Hepatocyte (in vitro differentiated cells): ENCODE data around the gene DAB2IP. TPM values are rescaled to one million over a fixed set of nuclear protein-coding genes. Genes with fewer than 3 reads are reported as not detected.
A peak's percentile ranks its signal among the peaks of the same experiment; 100 is the strongest.

Experiments
- DNase-seq: peaks from one replicate; pipeline ENCODE4 v3.0.0-alpha.2; 2016; ENCODE audit warnings: low spot score
- H2AFZ ChIP-seq: fragments of 200-600 bp; sonication (generic); 2 replicates; pipeline ENCODE4 v1.6.0; 2016; ENCODE audit warnings: antibody characterized with exemption, mild to moderate bottlenecking
- H3K27ac ChIP-seq: fragments of 200-600 bp; sonication (generic); 2 replicates; pipeline ENCODE4 v1.5.1; 2016; ENCODE audit warnings: mild to moderate bottlenecking
- H3K27me3 ChIP-seq: fragments of 200-600 bp; sonication (generic); 2 replicates; pipeline ENCODE4 v1.6.1; 2016
- H3K36me3 ChIP-seq: fragments of 200-600 bp; sonication (generic); replicated peaks from 2 replicates; pipeline ENCODE4 v1.5.1; 2016; ENCODE audit warnings: low read depth; ENCODE audit not compliant: insufficient read depth
- H3K4me1 ChIP-seq: fragments of 200-600 bp; sonication (generic); 2 replicates; pipeline ENCODE4 v1.5.1; 2016; ENCODE audit warnings: mild to moderate bottlenecking, moderate library complexity; ENCODE audit not compliant: insufficient read depth
- H3K4me2 ChIP-seq: fragments of 200-600 bp; sonication (generic); 2 replicates; pipeline ENCODE4 v1.6.0; 2016
- H3K4me3 ChIP-seq: fragments of 200-600 bp; sonication (generic); 2 replicates; pipeline ENCODE4 v1.5.1; 2016; ENCODE audit warnings: mild to moderate bottlenecking
- H3K79me2 ChIP-seq: fragments of 200-600 bp; sonication (generic); 2 replicates; pipeline ENCODE4 v1.6.0; 2017; ENCODE audit warnings: mild to moderate bottlenecking
- H3K9me2 ChIP-seq: fragments of 200-600 bp; sonication (generic); replicated peaks from 2 replicates; pipeline ENCODE4 v1.6.0; 2017; ENCODE audit warnings: mild to moderate bottlenecking; ENCODE audit not compliant: insufficient read depth
- H3K9me3 ChIP-seq: fragments of 200-600 bp; sonication (generic); 2 replicates; pipeline ENCODE4 v1.5.1; 2016; ENCODE audit warnings: low read depth, mild to moderate bottlenecking
- H4K20me1 ChIP-seq: fragments of 200-600 bp; sonication (generic); 2 replicates; pipeline ENCODE4 v1.6.0; 2016; ENCODE audit warnings: mild to moderate bottlenecking; ENCODE audit not compliant: insufficient read depth, poor library complexity, severe bottlenecking
- EZH2 ChIP-seq: fragments of 200-600 bp; sonication (generic); IDR thresholded peaks from 2 replicates; pipeline ENCODE4 v1.6.1; 2016; ENCODE audit warnings: antibody characterized with exemption, mild to moderate bottlenecking, borderline replicate concordance
- EZH2phosphoT487 ChIP-seq: fragments of 200-600 bp; sonication (generic); IDR thresholded peaks from one replicate; pipeline ENCODE4 v1.6.1; 2018; ENCODE audit warnings: antibody characterized with exemption, mild to moderate bottlenecking, low read depth, moderate library complexity; ENCODE audit not compliant: unreplicated experiment, severe bottlenecking
- WGBS: methylation state at CpG from one replicate; pipeline ENCODE4 v1.1.6; 2016; ENCODE audit warnings: low lambda C conversion rate; ENCODE audit errors: missing lambda C conversion rate; 5-methylcytosine and 5-hydroxymethylcytosine counted together
- polyA plus RNA-seq: library from polyadenylated mRNA; unstranded; fragments of >200 nt; fragmentation: Nextera tagmentation; extraction: Ambion mirVana; gene quantifications from 2 replicates; pipeline ENCODE4 v1.2.1, GENCODE V29; 2016
- total RNA-seq: library from RNA; depleted of rRNA; stranded (reverse); fragments of >200 nt; gene quantifications from 2 replicates; pipeline ENCODE4 v1.2.3, GENCODE V29; 2014
- TF ChIP-seq, protein P1 (sequence below): fragments of 200-600 bp; sonication (generic); IDR thresholded peaks from 2 replicates; pipeline ENCODE4 v1.5.1; 2016; ENCODE audit warnings: antibody characterized with exemption, mild to moderate bottlenecking; ENCODE audit not compliant: poor library complexity

The DAB2IP gene
- total and polyA plus RNA-seq, 2 experiments from 2014 or later: 11.6 to 31.0 TPM

DNA sequence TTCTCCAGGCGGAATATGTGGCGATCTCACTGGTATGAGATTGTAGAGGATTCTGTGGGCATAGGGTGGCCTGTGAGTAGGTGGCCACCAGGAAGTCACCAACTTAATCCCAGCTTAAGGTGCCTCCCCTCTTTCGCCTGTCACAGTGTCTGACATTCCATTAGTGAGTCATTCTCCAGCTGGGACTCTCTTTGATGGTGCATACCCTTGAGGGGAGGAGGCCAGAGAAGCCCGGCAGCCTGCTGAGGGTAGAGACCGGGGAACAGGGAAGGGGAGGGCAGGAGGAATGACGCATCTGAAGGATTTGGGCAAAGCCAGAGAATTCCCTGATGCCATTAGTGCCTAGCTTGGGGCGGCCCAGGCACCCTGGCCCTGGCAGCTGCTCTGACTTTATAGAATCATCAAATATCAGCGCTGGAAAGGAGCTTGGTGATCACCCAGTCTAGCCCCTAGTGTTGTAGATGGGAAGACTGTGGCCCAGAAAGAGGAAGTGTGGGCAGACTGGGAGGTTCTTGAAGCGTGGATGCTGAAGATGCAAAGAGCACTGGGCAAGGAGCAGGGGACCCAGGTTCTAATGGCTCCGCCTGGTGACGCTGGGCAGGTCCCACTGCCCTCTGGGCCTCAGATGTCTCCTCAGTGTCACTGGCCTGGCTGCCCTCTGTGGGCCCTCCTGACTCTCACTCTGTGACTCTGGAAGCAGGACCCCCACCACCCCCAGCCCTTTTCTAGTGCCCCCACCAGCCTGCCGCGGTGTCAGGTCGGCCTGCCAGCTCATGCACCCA is 41.4 kb downstream of the DAB2IP start:
- 67% methylated on average over 13 of the region's 14 CpGs for WGBS
- Histone ChIP-seq H3K4me3 (no peak overlapping the region), H3K4me2 (no peak overlapping the region), H3K36me3 (no peaks in the 10 kb centered on the region), H3K79me2 (peaks cover 15% of the 10 kb centered on the region), H3K27me3 (no peaks in the 10 kb centered on the region), H3K27ac (peak overlapping the region; percentile 79), H3K9me2 (no peaks in the 10 kb centered on the region), H3K9me3 (no peaks in the 10 kb centered on the region), H4K20me1 (peaks cover 9% of the 10 kb centered on the region), H3K4me1 (peaks cover 18% of the 10 kb centered on the region), H2AFZ (no peak overlapping the region)
- peak; percentile 77 for DNase-seq
- TF ChIP-seq EZH2 (no peak), EZH2phosphoT487 (no peak)
- TF ChIP-seq, protein P1, sequence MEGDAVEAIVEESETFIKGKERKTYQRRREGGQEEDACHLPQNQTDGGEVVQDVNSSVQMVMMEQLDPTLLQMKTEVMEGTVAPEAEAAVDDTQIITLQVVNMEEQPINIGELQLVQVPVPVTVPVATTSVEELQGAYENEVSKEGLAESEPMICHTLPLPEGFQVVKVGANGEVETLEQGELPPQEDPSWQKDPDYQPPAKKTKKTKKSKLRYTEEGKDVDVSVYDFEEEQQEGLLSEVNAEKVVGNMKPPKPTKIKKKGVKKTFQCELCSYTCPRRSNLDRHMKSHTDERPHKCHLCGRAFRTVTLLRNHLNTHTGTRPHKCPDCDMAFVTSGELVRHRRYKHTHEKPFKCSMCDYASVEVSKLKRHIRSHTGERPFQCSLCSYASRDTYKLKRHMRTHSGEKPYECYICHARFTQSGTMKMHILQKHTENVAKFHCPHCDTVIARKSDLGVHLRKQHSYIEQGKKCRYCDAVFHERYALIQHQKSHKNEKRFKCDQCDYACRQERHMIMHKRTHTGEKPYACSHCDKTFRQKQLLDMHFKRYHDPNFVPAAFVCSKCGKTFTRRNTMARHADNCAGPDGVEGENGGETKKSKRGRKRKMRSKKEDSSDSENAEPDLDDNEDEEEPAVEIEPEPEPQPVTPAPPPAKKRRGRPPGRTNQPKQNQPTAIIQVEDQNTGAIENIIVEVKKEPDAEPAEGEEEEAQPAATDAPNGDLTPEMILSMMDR: no peak

DNA sequence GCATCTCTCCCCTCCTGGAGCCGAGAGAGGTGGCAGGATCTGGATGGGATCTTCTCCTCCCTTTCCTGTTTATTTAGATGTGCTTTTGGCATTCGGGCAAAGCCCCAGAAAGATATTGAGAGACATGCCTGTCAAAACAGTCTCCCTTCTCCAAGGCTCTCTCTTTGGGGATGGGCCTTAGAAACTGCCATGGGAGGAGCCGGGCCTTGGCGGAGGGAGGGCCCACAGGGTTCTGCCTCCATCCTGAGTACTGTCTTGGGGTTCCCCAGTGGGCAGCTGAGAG is 41.9 kb downstream of the DAB2IP start:
- TF ChIP-seq EZH2phosphoT487 (no peak), EZH2 (no peak)
- TF ChIP-seq, protein P1: no peak

DNA sequence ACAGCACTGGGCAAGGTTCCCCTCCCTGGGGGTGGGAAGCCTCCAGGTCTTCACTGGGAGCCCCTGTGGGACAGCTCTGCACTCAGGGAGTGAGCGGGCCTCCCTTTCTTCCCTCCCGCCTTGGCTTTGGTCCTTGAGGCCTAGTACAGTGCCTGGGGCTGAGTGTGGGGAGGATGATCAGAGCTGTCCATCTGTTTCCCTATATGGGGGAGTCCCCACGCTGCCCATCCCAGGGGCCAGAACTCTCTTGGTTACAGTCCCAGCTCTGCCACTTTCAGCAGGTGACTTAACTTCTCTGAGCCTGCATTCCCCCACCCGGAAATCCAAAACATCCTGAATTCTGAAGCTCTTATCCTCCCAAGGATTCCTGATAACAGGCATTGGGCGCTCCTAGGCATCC is 42.6 kb downstream of the DAB2IP start:
- TF ChIP-seq EZH2 (no peak), EZH2phosphoT487 (no peak)
- TF ChIP-seq, protein P1: no peak
- peaks cover 18% of the 10 kb centered on the region for H3K4me1 ChIP-seq

More for the DNA sequence above, 41.9 kb downstream of the DAB2IP start:
- Histone ChIP-seq H3K9me3 (no peaks in the 10 kb centered on the region), H3K27ac (peak overlapping the region; percentile 79), H3K79me2 (peaks cover 17% of the 10 kb centered on the region), H4K20me1 (peaks cover 10% of the 10 kb centered on the region), H3K27me3 (no peaks in the 10 kb centered on the region), H3K4me1 (peaks cover 18% of the 10 kb centered on the region), H3K36me3 (no peaks in the 10 kb centered on the region), H2AFZ (no peak overlapping the region), H3K4me3 (no peak overlapping the region), H3K9me2 (no peaks in the 10 kb centered on the region), H3K4me2 (no peak overlapping the region)
- 91% methylated on average over 4 of the region's 4 CpGs for WGBS
- no peak for DNase-seq

More for the DNA sequence above, 42.6 kb downstream of the DAB2IP start:
- WGBS: 90% methylated on average over 5 of the region's 5 CpGs
- Histone ChIP-seq H3K79me2 (peaks cover 20% of the 10 kb centered on the region), H3K9me2 (no peaks in the 10 kb centered on the region), H3K36me3 (no peaks in the 10 kb centered on the region), H2AFZ (no peak overlapping the region), H3K4me3 (no peak overlapping the region), H3K27ac (no peak overlapping the region), H3K4me2 (no peak overlapping the region), H4K20me1 (peaks cover 12% of the 10 kb centered on the region), H3K27me3 (no peaks in the 10 kb centered on the region), H3K9me3 (no peaks in the 10 kb centered on the region)
- DNase-seq: no peak
